T-helper 9 cell (primary cell): ENCODE measurements around the gene GRIK4.

ENCODE experiments used
- DNase-seq: peaks from one replicate; pipeline ENCODE4 v3.0.0-alpha.2; 2020

The GRIK4 gene

DNA sequence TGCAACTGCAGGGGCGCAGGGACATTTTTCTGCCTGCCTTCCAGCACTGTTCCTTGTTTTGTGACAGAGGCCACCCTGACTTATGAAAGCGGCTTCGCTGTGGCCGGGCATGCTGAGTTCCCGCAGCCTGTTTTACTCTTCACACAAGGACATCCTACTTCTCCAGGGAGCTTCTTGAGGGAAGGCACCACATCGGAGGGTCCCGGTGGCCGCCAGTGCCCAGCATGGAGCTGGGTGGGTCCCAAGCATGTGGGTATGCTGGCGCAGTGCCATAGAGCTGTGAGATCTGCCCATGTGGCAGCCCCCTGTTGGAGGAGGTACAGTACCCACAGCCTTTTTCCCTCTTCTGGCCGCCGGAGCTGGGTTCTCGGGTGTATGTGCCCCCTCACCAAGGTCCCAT is 136.1 kb downstream of the GRIK4 start:
- no peak for DNase-seq

DNA sequence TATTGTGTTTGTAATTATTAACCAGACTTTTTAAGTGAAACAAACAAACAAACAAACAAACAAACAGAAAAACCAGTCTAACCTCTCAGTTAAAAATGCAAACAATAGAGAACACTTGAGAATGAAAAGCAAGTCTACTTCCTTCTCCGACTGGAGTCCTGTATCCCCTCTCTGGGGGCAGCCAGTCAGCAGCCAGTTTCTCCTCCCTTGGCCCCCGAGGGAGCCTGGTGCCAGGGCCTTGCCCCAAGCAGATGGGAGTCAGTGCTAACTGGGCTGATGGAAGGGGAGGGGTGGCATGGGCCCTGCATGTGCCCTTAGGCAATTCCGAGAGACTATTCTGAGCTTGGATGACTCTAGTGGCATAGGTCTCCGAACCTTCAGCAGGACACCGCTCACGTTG is 137.2 kb downstream of the GRIK4 start:
- DNase-seq: no peak

DNA sequence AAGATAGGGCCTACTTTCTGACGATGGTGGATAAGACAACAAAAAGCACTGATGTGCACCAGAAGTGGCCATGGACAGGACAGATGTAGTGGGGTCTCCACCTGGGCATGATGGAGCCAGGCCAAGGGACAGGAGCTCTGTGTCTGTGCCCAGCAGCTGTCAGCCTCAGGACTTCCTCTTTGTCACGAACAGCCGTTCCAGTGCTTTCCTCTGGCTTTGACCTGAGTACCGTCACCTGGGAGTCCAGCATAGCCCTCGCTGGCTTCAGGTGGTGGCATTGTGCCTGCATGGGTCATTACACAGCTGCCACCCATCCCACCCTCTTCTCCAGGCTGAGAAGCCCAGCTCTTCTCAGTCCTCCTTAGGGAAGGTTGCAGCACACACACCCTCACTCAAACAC is 137.8 kb downstream of the GRIK4 start:
- no peak for DNase-seq

DNA sequence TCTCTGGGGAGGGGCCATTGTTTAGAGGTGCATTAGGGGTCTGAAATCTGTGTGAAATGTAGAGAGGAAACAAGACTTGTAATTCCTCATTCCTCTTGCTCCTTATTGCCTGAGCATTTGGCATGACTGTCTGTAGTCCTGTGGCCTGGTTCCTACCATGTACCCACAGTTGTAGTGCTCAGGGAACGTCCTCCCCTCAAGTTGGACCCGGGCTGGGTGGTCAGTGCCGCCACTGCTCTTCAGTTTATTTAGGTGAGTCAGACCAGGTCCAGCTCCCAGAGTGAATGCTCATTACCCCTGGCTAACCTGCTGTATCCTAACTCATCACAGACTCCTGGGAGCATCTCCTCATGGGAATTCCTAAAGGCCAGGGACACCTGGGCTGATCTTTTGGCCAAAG is 139.8 kb downstream of the GRIK4 start:
- DNase-seq: no peak

DNA sequence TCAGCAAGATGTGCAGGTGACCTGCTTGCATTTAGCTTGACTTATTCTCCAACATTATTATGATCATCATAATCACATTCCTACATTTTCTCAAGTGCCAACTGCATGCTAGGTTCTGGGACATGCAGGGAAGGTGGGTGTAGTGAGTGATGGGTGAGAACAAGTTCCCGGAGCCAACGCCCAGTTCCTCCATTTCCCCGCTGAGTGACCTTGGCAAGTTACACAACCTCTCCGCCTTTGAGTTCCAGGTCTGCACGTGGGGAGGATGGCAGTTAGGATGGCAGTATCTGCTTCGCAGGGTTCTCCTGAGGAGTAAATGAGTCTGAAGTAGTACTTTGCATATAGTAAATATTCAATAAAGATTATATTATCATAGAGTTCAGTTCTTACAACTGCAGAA is 140.3 kb downstream of the GRIK4 start:
- no peak for DNase-seq

DNA sequence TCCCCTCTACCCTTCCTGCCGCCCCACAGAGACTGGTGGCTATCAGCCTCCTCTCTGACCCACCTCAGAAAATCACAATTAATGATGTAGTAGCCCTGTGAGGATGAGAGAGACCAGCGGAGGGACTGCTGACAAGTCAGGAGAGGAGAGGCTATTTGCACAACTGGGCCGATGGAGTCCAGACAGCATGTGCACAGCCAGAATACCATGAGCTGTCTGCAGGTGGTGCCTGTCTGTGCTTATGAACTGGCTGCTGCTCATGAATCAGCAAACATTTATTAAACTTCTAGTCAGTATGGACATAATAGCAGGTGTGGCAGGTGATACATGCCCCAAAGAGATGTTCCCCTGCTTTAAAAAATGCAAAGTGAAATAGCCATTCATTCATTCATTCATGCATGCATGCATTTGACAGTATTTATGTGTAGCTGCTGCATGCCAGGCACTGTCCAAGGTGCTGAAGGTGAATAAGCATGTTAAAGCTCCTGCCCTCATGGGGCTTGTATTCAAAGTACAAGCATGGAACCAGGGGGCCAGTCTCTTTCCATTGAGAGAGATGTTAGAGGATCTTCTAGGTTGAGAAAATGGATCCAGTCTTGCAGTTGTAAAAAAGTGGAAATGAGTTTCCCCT is 141.3 kb downstream of the GRIK4 start:
- DNase-seq: no peak

DNA sequence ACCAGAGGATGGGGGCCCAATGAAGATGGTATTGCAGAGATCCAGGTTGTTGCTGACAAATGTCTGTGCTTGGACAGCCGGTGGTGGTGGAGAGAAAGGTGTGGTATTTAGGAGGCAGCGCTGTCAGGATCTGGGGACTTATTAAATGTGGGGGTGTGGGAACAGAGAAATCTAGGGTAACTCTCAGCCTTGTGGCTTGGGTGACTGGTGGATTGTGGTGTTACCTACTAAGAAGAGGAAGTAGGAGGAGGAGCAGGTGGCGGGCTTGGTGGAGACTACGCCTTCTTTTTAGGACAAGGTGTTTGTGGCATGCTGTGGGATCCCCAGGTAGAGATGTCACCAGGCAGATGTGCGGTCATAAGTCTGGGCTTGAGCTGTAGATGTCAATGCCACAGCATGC is 144.0 kb downstream of the GRIK4 start:
- DNase-seq: no peak

DNA sequence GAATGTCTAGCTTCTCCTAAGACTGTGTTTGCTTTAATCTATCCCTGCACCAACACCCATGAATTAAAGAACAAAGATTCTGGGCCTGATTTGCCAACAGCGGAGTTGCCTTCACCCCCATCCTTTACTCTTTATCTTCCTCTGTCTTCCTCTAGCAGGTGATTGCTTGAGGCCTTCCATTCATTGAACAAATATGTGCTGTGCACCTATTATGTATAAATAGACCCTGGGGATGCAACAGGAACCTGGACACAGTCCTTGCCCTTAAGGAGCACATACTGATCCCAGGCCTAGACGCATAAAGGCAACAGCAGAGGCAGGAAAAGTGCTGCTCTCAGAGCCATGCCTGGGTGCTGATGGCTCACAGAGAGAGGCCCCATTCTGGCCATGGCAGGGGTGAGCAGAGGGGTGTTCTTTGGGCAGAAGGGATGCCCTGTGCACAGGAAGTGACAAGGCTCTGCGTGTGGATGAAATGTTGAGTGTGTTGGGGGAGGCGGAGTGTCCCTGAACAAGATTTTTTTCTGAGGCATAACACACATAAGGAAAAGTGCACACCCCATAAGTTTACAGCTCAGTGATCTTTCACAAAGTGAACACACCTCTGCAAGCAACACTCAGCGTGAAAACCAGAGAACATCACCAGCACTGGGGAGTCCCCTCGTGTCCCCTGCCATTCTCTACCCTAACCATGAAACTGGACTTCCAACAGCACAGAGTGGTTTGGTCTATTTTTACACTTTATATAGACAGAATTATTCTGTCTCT is 145.9 kb downstream of the GRIK4 start:
- no peak for DNase-seq

DNA sequence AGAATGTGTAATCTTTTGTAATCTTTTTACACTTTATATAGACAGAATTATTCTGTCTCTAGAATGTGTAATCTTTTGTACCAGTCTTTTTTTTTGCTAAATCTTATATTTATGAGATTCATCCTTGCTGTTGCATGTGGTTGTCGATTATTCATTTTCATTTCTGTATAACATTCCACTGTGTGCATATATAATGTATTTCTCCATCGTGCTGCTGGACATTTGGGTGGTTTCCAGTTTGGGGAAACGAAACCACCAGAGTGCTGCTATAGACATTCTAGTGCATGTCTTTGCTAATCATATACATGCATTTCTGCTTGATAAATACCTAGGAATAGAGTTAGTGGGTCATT is 146.5 kb downstream of the GRIK4 start:
- no peak for DNase-seq

DNA sequence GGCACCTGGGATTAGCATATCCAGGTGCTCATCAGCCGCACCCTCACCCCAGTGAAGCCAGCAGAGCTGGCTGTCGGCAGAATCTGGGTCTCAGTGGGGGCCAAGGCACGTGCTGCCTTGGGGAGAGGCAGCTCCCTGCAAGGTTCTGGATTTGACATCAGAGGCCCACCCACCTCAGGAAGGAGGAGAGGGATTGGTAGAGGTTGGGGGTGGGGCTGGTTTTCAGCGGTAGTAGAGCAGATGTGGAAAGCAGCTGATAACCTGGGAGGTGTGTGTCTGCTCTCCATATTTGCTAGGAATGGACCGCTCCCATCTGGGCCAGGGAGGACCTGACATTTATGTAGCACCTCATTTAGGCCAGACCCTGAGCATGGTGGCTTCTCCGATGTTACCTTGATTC is 147.5 kb downstream of the GRIK4 start:
- no peak for DNase-seq

DNA sequence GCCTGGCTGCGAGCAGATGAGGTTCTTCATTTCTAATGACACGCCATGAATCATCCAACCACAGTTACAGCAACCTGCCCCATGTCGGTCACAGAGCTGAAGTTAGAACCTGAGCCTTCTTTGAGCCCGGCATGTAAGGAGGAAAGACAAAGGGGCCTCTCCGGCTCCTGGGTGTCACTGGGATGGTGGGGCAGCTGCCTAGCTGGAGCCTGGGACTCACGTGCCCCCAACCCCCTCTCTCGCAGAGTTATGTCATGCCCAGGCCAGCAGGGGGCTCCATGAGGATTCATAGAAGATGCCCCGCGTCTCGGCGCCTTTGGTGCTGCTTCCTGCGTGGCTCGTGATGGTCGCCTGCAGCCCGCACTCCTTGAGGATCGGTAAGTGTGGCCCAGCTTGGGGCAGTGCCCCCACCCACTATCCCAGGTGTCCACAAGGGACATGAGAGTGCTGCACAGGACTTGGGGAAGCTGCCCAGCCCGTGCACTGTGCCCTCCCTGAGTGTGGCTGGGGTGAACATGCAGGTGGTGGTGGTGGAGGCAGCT is 148.5 kb downstream of the GRIK4 start:
- no peak for DNase-seq

DNA sequence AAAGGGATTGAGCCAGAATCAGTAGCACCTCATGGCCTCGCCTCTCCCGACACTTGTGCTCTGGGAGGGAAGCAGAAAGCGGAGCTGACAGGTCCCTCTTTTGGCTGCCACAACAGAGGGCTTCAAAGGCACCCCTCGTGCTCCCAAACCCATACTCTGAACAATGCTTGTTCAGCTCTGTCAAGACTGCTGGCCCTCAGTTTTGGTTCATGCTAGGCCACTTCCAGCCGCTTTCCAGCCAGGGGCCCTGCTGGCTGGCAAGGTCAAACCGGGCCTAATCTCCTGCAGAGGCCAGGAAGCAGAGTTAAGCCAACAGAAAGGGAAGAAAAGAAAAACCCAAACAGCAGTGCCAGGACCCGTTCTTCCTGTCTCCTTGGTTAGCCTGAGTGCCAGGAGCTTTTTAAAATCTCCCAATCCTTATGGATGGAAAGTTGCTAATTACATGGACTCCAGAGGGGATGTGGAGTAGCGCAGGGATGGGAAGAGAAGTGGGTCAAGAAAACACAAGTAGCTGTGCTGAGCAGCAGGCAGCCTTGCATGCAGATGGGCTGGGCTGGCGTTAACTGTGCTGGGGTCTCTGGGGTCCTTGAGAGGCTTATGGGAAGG is 150.6 kb downstream of the GRIK4 start:
- DNase-seq: no peak

DNA sequence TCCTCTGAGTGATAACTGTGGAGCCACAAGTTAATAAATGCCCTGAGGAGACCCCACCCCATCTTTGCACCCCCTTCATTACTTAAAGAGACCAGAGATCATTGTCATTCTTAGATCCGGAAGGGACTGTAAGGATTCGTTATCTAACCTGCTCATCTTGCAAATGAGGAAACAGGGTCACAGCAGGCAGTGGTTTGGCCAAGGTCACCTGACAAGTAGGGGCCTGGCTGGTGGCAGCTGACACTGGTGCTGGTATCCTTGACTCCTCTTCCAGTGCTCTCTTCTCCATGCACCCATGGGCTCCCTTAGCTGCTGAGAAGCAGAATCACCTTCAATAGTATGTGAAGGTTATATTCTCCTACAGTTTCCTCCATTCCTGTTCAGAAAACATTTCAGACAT is 151.6 kb downstream of the GRIK4 start:
- DNase-seq: no peak

DNA sequence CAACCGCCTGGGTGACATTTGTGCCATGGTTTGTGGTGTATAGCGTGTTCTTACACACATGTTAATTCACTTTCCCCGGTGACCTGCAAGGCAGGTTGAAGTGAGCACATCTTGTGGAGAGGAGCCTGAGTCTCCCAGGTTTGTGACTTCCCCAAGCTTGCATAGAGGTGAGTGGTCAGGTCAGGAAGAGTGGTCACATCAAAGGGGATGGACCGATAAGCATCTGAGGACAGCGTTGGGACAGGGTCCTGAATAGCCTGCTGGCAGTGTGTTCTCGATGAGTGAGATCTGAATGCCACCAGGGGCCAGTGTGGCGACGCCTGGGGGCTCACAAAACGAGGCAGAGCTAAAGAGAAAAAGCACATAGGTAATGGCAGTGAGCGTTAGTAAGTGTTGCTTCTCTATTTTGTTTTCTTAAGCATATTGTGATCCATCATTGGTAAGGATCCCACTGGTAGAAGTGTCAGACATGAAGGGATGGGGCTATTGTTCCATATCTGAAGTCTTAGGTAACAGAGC is 154.6 kb downstream of the GRIK4 start:
- no peak for DNase-seq

DNA sequence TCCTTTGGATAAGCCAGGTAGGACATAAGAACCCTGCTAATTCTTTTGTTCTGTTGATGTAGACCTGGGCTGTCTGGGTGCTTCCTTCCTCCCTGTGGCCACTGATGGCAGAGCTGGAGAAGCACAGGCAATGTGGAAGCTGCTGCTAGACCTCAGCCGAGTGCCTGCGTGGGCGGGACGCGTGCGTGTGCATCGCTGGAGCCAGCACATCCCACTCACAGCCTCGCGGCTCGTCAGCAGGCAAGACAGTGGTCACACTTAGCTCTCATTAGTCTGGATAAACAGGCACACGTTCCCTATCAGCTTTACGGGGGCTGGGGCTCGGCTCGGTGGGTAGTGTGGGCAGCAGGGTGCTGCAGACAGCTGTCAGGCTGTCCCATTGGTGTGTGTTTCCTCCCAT is 155.7 kb downstream of the GRIK4 start:
- DNase-seq: no peak

DNA sequence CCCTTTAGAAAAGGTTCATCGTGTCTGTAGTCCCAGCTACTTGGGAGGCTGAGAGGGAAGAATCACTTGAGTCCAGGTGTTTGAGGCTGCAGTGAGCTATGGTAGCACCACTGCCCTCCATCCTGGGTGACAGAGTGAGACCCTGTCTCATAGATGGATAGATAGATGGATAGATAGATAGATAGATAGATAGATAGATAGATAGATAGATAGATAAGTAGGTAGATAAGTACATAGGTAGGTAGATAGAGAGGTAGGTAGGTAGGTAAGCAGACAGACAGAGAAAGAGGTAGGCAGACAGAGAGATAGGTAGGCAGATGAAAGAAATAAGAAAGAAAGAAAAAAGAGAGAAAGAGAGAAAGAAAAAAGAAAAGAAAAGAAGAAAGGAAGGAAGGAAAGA is 156.4 kb downstream of the GRIK4 start:
- no peak for DNase-seq

DNA sequence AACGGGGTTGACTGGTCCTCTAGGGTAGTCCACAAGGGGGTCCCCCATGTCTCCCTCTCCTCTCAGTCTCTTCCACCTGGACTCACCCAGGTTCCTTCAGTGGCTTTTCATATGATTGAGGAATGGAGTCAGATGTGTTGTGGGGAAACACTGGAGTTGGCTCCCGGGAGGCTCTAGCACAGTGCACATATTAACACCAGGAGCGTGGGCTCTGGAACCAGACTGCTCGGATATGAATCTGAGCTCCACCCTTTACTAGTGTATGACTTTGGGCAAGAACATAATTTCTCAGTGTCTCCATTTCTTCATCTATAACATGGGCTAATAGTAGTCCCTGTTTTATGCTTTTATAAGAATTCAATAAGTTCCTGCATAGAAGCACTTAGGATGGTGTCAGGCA is 157.0 kb downstream of the GRIK4 start:
- DNase-seq: no peak

DNA sequence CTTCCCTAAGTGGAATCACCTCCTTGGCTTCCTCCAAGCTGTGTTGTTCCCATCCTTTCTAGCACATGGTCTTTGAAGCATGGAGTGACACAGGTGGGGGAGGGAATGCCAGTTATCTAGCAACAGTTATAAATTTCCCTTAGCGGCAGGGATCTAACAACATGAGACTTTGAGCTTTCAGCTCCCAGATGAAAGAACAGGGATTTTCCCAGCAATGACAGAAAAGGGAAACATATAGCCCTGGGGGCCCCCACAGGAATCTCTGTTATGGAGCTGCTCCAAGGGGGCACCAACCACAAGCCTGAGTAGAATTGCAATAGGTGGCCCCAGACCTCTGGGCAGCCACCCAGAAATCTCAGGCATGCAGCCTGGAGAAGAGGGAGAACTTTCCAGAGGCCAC is 163.0 kb downstream of the GRIK4 start:
- DNase-seq: no peak

DNA sequence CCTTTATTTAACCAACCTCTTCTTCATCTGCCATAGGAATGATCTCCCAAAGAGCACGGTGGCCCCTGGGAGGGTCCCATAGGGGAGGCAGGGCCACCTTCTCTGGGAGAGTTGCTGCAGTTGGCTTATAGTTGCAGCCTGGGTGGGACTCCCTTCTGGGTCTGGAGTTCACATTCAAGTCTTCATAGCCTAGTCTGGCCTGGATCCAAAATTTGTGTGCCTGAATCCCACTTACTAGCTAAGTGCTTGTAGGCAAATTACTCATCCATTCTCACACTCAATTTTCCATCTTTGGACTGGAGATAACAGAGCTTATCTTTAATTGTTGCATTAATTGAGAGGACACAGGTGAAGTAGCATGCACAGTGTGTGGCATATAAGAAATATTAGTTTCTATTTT is 163.6 kb downstream of the GRIK4 start:
- no peak for DNase-seq

DNA sequence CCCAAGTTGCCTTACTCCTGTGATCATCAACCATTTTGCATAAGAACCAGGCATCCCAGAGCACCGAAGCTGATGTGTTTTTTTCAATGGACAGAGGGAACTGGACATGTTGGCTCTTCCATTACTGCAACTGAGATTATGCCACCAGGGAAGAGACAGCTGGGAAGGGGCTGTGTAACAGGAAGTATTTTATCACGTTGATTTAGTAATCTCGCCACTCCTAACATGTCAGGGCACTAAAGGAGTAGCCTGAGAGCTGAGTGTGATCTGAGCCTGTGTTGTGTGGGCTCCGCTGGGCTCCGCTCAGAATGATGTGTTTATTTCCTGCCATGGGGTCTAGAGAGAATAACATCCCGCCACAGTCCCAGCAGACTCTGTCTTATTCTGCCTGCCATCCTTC is 165.4 kb downstream of the GRIK4 start:
- DNase-seq: no peak

DNA sequence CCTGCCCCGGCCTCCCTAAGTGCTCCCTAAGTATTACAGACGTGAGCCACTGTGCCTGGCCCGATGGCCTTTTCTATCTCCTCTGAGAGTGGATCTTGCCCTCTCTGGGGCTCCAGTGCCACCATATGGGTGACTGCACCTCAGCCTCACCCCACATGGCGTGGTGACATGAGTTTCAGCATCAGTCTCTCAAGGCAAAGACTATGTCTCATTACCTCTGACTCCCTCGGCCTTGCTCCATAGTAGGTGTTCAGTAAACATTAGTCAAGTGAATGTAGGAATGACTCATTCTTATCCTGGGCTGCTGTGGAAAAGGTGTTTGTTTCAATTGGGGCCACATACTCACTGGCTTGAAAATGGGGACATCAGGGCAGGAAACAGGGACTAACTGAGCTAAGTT is 168.8 kb downstream of the GRIK4 start:
- DNase-seq: no peak

DNA sequence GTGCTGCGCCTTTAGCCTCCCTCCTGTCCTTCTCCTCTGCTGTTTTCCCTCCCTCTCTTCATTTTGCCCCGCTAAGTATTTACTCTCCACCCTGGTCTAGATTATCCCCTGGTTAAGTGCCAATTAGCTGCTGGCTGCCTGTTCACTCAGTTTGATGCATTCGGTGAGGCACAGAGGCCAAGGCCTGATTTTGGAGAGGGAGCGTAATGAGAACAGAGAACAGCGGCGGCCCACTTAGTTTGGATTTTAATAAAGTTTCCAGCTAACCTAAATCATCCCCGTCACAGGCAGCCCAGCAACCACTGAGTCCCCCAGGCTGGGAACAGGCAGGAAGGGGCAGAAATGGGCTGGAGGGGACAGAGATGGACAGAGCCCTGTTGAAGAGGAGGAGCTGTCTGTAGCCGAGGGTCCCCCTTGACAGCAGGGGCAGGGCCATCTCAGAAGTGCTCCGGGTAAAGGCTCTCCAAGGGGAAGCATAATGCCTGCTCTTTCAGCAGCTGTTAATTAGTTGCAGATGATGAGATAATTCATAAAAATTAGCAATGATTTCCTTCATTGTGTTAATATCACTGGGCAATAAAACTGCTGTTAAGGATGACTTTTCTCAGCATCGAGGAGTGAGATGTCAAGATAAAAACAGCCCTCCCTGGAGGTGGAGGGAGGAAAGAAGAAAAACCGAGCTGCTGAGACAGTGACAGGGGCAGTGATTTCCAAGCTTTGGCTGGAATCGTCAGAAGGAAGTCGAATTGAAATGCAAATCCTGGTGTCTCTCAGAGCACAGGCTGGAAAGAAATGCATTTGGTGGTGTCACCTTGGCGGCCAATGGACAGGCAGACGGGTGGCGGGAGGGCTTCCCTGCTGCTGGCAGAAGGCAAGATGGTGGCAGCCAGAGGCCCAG is 170.1 kb downstream of the GRIK4 start:
- DNase-seq: no peak

DNA sequence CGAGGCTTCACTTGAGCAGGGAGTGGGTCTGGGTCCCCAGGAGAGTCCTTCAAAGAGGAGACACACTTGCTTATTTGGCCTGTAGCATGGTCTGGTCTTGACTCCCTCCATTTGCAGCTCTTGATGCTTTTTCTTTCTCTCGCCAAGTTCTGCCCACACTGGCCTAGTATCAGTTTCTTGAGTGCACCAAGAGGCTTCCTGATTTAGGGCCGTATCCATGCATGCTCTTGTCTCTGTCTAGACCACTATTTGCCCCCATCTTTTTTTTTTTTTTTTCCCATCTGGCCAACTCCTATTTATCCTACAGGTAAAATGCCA is 170.7 kb downstream of the GRIK4 start:
- DNase-seq: no peak
